CD4-positive, alpha-beta memory T cell (primary cell): Measurements from ENCODE around the gene PSMD3. TPM values are rescaled to one million over a fixed set of nuclear protein-coding genes. Genes with fewer than 3 reads are reported as not detected.
A peak's percentile ranks its signal among the peaks of the same experiment; 100 is the strongest.

Source experiments
- CTCF ChIA-PET: fragments of 350-600 bp; sonication (Branson Sonifier 250); formaldehyde crosslinking; loops from one replicate; lab custom pipeline; 2021; ENCODE audit warnings: inconsistent platforms; ENCODE audit not compliant: partially characterized antibody; lab: Charles Lee
- POLR2A ChIA-PET: fragments of 350-600 bp; sonication (Branson Sonifier 250); formaldehyde crosslinking; loops from one replicate; lab custom pipeline; 2021; ENCODE audit not compliant: partially characterized antibody; lab: Charles Lee
- DNase-seq, 5 donors: peaks; one replicate each; pipeline versions ENCODE4 v3.0.0 to v3.0.0-alpha.2; 2020 to 2022; ENCODE audit warnings: mixed read lengths in 1 of 5
- H3K27ac ChIP-seq: one replicate; pipeline ENCODE4 v1.7.0; 2013; ENCODE audit warnings: low read depth, low read length
- H3K27me3 ChIP-seq: 2 replicates; pipeline ENCODE4 v1.7.0; 2013; ENCODE audit warnings: mild to moderate bottlenecking, low read length, moderate library complexity; ENCODE audit not compliant: insufficient read depth
- H3K36me3 ChIP-seq: 2 replicates; pipeline ENCODE4 v1.7.0; 2013; ENCODE audit warnings: mild to moderate bottlenecking, low read length, moderate library complexity; ENCODE audit not compliant: insufficient read depth
- H3K4me1 ChIP-seq: 2 replicates; pipeline ENCODE4 v1.7.0; 2013; ENCODE audit warnings: mild to moderate bottlenecking, low read length, moderate library complexity; ENCODE audit not compliant: insufficient read depth
- H3K4me3 ChIP-seq, 2 donors: one replicate each; pipeline ENCODE4 v1.7.0; 2013; ENCODE audit warnings: low read length in 2 of 2, mild to moderate bottlenecking in 1 of 2
- H3K9me3 ChIP-seq, 2 donors: one replicate each; pipeline ENCODE4 v1.7.0; 2013; ENCODE audit warnings: low read length in 2 of 2, control low read depth in 1 of 2; ENCODE audit not compliant: control insufficient read depth in 1 of 2
- H3K27ac Mint-ChIP-seq, 7 donors: one replicate each; pipeline ENCODE4 v1.8.0; 2020 to 2021; ENCODE audit warnings: mixed read lengths in 7 of 7, mild to moderate bottlenecking in 6 of 7, inconsistent platforms in 3 of 7, moderate library complexity in 3 of 7
- H3K27me3 Mint-ChIP-seq, 2 donors: one replicate each; pipeline ENCODE4 v1.8.0; 2020 to 2021; ENCODE audit warnings: mixed read lengths in 2 of 2
- H3K36me3 Mint-ChIP-seq, 2 donors: one replicate each; pipeline ENCODE4 v1.8.0; 2020 to 2021; ENCODE audit warnings: mixed read lengths in 2 of 2, inconsistent platforms in 1 of 2, mild to moderate bottlenecking in 1 of 2
- H3K4me1 Mint-ChIP-seq, 4 donors: one replicate each; pipeline ENCODE4 v1.8.0; 2020 to 2021; ENCODE audit warnings: mixed read lengths in 4 of 4, mild to moderate bottlenecking in 1 of 4
- H3K4me3 Mint-ChIP-seq, 8 donors: one replicate each; pipeline ENCODE4 v1.8.0; 2020 to 2021; ENCODE audit warnings: mixed read lengths in 8 of 8, mild to moderate bottlenecking in 7 of 8, moderate library complexity in 6 of 8, inconsistent platforms in 3 of 8
- H3K9me3 Mint-ChIP-seq, 8 donors: one replicate each; pipeline ENCODE4 v1.8.0; 2020 to 2021; ENCODE audit warnings: mixed read lengths in 8 of 8, mild to moderate bottlenecking in 5 of 8, inconsistent platforms in 3 of 8, moderate library complexity in 1 of 8
- intact Hi-C: fragments of 100-400 bp; cut with micrococcal nuclease; formaldehyde crosslinking; loops from one replicate; pipeline ENCODE4 v1.15.1; 2023
- polyA plus RNA-seq, 2 donors: library from polyadenylated mRNA; unstranded; fragments of 300-500 nt; fragmentation: Illumina TruSeq; gene quantifications; one replicate each; pipeline ENCODE4 v1.2.3, GENCODE V29; 2021
- total RNA-seq, 2 experiments: library from RNA; stranded (reverse); gene quantifications; one replicate each; pipeline ENCODE4 v1.2.3, GENCODE V29; 2021

The PSMD3 gene
- total RNA-seq = 10 to 100 TPM; 59.7 to 60.3 TPM
- polyA plus RNA-seq = 10 to 100 TPM; 44.6 to 47.9 TPM

DNA sequence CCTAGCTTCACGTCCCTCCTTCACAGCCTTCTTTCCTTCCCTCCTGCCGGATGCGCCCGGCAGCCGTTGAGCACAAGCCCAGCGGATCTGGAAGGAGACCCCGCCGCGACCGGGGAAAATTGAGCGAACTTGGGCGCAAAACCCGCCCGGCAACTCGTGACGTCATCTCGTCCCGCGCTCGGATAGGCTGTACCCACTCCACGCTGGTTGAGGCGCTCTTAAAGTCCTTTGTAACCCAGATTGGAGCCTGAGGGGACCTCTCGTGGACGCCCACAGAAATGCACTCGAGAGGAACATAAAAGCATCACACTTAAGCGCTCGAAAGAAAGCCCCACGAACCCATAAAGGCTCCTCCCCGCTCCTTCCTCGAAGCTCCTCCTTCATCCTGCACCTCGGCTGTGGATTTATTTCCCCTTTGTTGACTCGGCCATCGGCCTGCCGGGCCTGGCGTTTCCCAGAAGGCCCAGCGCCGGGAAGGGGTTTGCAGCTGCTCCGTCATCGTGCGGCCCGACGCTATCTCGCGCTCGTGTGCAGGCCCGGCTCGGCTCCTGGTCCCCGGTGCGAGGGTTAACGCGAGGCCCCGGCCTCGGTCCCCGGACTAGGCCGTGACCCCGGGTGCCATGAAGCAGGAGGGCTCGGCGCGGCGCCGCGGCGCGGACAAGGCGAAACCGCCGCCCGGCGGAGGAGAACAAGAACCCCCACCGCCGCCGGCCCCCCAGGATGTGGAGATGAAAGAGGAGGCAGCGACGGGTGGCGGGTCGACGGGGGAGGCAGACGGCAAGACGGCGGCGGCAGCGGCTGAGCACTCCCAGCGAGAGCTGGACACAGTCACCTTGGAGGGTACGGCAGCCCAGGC is at the start of gene PSMD3:
TSS of gene PSMD3 (plus strand) at position 457 of the 856 bp plus-strand sequence. CDS start at position 621, 164 bp downstream.
- Mint-ChIP-seq H3K27me3 (no peaks in the 10 kb centered on the region), H3K4me1 (peaks cover 22 to 45% (median 32%) of the 10 kb centered on the region in 4 donors), H3K9me3 (no peaks in the 10 kb centered on the region), H3K4me3 (peak within 1 kb of the TSS; percentile 91 to 98 (median 95)), H3K27ac (peak within 1 kb of the TSS; percentile 94 to 98 (median 97)), H3K36me3 (peaks cover 13 to 38% of the 10 kb centered on the region in 2 donors)
- POLR2A ChIA-PET = interaction anchor here (0.6 to 3.7 kb wide), 32 partner anchors 10 to 1708 kb away, joined by 3 to 52 read pairs (median 4); partner anchors contain the start of genes EIF1, GSDMA, GSDMB and LRRC3C
- H3K4me3 ChIP-seq = peak within 1 kb of the TSS; percentile 79 to 90
- H3K9me3 ChIP-seq = no peaks in the 10 kb centered on the region
- intact Hi-C loops = loop anchor here (1.0 to 5.0 kb wide), 13 partner anchors 21 to 519 kb away; partner anchors contain the start of genes CDK12, LRRC3C, MED24 and MIEN1
- CTCF ChIA-PET = interaction anchor here (0.6 to 8.5 kb wide), 21 partner anchors 12 to 433 kb away, joined by 3 to 197 read pairs (median 4); partner anchors contain the start of gene GSDMA
- H3K36me3 ChIP-seq = peaks cover 15% of the 10 kb centered on the region
- H3K4me1 ChIP-seq = peaks cover 34% of the 10 kb centered on the region
- H3K27me3 ChIP-seq = no peaks in the 10 kb centered on the region
- DNase-seq = peak; percentile 96 to 99 (median 99)
- H3K27ac ChIP-seq = peak within 1 kb of the TSS; percentile 96

DNA sequence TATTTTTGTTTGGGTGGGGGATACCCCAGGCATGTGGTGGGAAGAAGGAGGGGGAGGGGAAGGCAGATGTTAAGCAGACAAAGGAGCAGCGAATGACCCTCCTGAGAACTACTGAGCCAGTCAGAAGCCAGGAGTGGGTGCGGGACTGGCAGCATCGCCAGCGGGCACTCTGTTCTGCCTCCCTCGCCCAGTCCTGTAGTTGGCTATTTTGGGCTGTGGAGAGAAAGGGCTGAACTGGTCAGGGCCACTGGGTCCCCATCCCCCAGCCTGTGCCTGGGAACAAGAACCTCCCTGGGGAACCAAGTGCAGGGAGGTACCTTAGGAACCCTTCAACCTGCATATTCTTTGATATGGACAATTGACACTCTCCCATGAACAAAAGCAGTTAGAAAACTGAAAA is 46.7 kb upstream of the PSMD3 start:
- Mint-ChIP-seq H3K27me3 (no peaks in the 10 kb centered on the region), H3K4me1 (peaks cover 0 to 2% (median 0%) of the 10 kb centered on the region in 4 donors), H3K27ac (no peak overlapping the region), H3K4me3 (no peak overlapping the region), H3K9me3 (no peaks in the 10 kb centered on the region), H3K36me3 (no peaks in the 10 kb centered on the region)
- ChIA-PET POLR2A (no interaction called here), CTCF (no interaction called here)
- no peaks in the 10 kb centered on the region for H3K9me3 ChIP-seq
- intact Hi-C loops = no loop called here
- no peaks in the 10 kb centered on the region for H3K36me3 ChIP-seq
- no peaks in the 10 kb centered on the region for H3K4me1 ChIP-seq
- H3K27ac ChIP-seq = no peak overlapping the region
- DNase-seq = no peak
- H3K27me3 ChIP-seq = no peaks in the 10 kb centered on the region
- H3K4me3 ChIP-seq = no peak overlapping the region

DNA sequence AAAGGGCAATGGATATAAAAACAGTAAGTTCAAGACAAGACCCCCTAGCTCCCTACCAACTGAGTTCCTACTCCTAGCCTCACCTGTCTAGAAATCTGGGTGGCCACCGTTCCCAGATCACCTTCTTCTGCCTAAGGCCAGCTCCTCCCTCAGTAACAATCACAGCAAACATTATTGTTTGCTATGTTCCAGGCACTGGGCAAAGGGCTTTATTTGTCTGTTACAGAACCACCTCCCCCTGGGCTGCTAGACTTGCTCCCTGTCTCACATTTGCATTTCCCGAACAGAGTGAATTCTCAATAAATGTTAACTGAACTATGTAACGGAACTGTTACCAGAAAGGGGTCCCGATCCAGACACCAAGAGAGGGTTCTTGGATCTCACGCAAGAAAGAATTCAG is 46.3 kb upstream of the PSMD3 start:
- Histone ChIP-seq H3K36me3 (no peaks in the 10 kb centered on the region), H3K9me3 (no peaks in the 10 kb centered on the region), H3K27me3 (no peaks in the 10 kb centered on the region), H3K4me3 (no peak overlapping the region), H3K4me1 (peaks cover 2% of the 10 kb centered on the region), H3K27ac (no peak overlapping the region)
- CTCF ChIA-PET = no interaction called here
- no peak for DNase-seq
- Mint-ChIP-seq H3K27ac (no peak overlapping the region), H3K4me1 (peaks cover 0 to 4% (median 2%) of the 10 kb centered on the region in 4 donors), H3K4me3 (no peak overlapping the region), H3K9me3 (no peaks in the 10 kb centered on the region), H3K36me3 (no peaks in the 10 kb centered on the region), H3K27me3 (no peaks in the 10 kb centered on the region)
- intact Hi-C loops = no loop called here
- POLR2A ChIA-PET = no interaction called here

DNA sequence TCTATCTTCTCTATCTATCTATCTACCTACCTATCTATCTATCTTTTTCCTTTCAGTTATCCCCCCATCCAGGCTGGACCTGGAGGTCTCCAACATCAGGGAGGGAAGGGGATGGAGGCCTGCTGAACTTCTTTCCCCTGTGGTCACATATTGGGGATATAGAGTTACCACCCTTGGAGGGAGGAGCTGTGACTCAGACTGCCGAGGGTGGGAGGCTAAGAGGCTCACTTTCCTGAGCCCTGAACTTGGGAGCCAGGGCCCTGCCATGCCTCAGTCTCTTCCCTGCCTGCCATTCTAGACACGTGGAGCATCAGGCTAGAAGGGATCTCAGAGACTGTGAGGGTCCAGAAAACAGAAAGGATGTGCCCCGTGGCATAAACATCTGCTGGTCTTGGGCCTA is 44.7 kb upstream of the PSMD3 start:
- Histone ChIP-seq H3K27me3 (no peaks in the 10 kb centered on the region), H3K4me3 (no peak overlapping the region), H3K36me3 (no peaks in the 10 kb centered on the region), H3K4me1 (peaks cover 15% of the 10 kb centered on the region), H3K9me3 (no peaks in the 10 kb centered on the region), H3K27ac (no peak overlapping the region)
- no peak overlapping the region for H3K27ac Mint-ChIP-seq
- DNase-seq = no peak
- ChIA-PET CTCF (no interaction called here), POLR2A (no interaction called here)
- no peaks in the 10 kb centered on the region for H3K9me3 Mint-ChIP-seq
- no peak overlapping the region for H3K4me3 Mint-ChIP-seq
- H3K27me3 Mint-ChIP-seq = no peaks in the 10 kb centered on the region
- H3K4me1 Mint-ChIP-seq = peaks cover 7 to 16% (median 10%) of the 10 kb centered on the region in 4 donors
- intact Hi-C loops = no loop called here
- no peaks in the 10 kb centered on the region for H3K36me3 Mint-ChIP-seq

DNA sequence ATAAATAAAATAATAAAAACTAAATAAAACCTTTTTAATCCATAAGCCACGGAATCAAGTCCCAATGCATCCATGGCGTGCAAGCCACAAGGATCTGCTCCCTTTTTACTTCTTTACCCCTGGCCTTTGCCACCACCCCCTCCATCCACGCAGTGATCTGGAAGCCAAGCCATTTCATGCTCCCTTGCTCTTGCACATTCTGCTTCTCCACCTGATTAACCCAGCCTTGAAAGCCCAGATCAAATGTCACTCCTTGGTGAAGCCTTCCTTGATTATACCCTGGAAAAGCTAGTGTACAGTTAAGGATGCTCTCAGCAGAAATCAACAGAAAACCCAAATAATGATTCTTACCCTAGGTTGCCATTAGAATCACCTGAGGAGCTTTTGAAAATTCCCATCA is 43.2 kb upstream of the PSMD3 start:
- no peaks in the 10 kb centered on the region for H3K9me3 Mint-ChIP-seq
- no peak overlapping the region for H3K27ac Mint-ChIP-seq
- no peak for DNase-seq
- no peaks in the 10 kb centered on the region for H3K36me3 Mint-ChIP-seq
- CTCF ChIA-PET = no interaction called here
- Histone ChIP-seq H3K27ac (no peak overlapping the region), H3K36me3 (no peaks in the 10 kb centered on the region), H3K27me3 (no peaks in the 10 kb centered on the region), H3K4me3 (no peak overlapping the region), H3K9me3 (no peaks in the 10 kb centered on the region), H3K4me1 (peaks cover 15% of the 10 kb centered on the region)
- H3K27me3 Mint-ChIP-seq = no peaks in the 10 kb centered on the region
- H3K4me1 Mint-ChIP-seq = peaks cover 7 to 21% (median 10%) of the 10 kb centered on the region in 4 donors
- POLR2A ChIA-PET = no interaction called here
- intact Hi-C loops = no loop called here
- no peak overlapping the region for H3K4me3 Mint-ChIP-seq

DNA sequence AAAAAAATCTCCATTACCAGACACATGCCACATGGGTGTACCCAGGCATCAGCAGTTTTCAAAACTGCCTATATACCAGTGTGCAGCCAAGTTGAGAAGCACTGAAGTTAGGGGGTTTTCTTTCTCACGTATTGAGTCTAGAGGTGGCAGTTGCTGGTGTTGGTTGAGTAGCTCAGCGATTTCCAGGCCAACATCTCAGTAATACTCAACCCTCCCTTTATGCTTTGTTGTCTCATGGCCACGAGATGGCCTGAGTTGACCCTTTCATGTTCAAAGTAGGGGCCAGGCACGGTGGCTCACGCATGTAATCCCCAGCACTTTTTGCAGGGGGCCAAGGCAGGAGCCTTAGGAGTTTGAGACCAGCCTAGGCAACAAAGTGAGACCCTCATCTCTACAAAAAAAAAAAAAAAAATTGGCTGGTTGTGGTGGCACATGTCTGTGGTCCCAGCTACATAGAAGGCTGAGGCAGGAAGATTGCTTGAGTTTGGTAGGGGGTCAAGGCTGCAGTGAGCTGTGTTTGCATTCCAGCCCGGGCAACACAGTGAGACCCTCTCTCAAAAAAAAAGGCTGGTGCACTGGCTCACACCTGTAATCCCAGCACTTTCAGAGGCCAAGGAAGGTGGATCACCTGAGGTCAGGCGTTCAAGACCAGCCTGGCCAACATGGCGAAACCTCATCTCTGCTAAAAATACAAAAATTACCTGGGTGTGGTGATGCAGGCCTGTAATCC is 42.3 kb upstream of the PSMD3 start:
- Histone ChIP-seq H3K4me1 (peaks cover 15% of the 10 kb centered on the region), H3K27me3 (no peaks in the 10 kb centered on the region), H3K4me3 (no peak overlapping the region), H3K36me3 (no peaks in the 10 kb centered on the region), H3K27ac (no peak overlapping the region), H3K9me3 (no peaks in the 10 kb centered on the region)
- Mint-ChIP-seq H3K4me1 (peaks cover 7 to 21% (median 10%) of the 10 kb centered on the region in 4 donors), H3K9me3 (no peaks in the 10 kb centered on the region), H3K27ac (peak overlapping the region in 1 of 7 donors; percentile 46), H3K36me3 (no peaks in the 10 kb centered on the region), H3K4me3 (no peak overlapping the region), H3K27me3 (no peaks in the 10 kb centered on the region)
- POLR2A ChIA-PET = interaction anchor here (0.6 kb wide), 2 partner anchors 26 to 212 kb away, joined by 3 read pairs; no protein-coding TSS in a partner anchor
- DNase-seq = no peak
- CTCF ChIA-PET = interaction anchor here (2.3 kb wide), 1 partner anchor 9 kb away, joined by 8 read pairs; no protein-coding TSS in a partner anchor
- intact Hi-C loops = no loop called here
